H1 (cell line): Measurements from ENCODE around the gene MTFMT. TPM values are rescaled to one million over a fixed set of nuclear protein-coding genes. Genes with fewer than 3 reads are reported as not detected.

Experiments
- CTCF ChIA-PET: fragments of 300-600 bp; sonication (Branson Sonifier 250); formaldehyde crosslinking; loops from one replicate; lab custom pipeline; 2021; ENCODE audit not compliant: partially characterized antibody; lab: Charles Lee
- POLR2A ChIA-PET: fragments of 300-600 bp; sonication (Branson Sonifier 250); formaldehyde crosslinking; loops from one replicate; lab custom pipeline; 2021; ENCODE audit warnings: inconsistent platforms; ENCODE audit not compliant: partially characterized antibody; lab: Charles Lee
- DNase-seq, 2 experiments: peaks; one replicate each; pipeline versions ENCODE4 v3.0.0 to v3.0.0-alpha.2; 2010 to 2022; ENCODE audit warnings: low spot score in 2 of 2, low read depth in 1 of 2, mixed read lengths in 1 of 2
- FAIRE-seq: peaks from 2 replicates; lab custom pipeline; 2011; peaks lifted over from hg19 to GRCh38; lab: Jason Lieb, UNC
- H2AFZ ChIP-seq: 2 replicates; pipeline ENCODE4 v1.8.1; 2012; ENCODE audit warnings: low read length, inconsistent platforms
- H2AK5ac ChIP-seq: 2 replicates; pipeline ENCODE4 v1.6.1; 2013; ENCODE audit warnings: low read depth, low read length
- H2BK120ac ChIP-seq: replicated peaks from 2 replicates; pipeline ENCODE3; 2013; ENCODE audit warnings: low read depth, low read length, inconsistent platforms
- H2BK12ac ChIP-seq: 2 replicates; pipeline ENCODE4 v1.6.1; 2013; ENCODE audit warnings: low read depth, low read length
- H2BK15ac ChIP-seq: 2 replicates; pipeline ENCODE4 v1.6.1; 2013; ENCODE audit warnings: low read length
- H2BK20ac ChIP-seq: 2 replicates; pipeline ENCODE4 v1.6.1; 2013; ENCODE audit warnings: low read length
- H2BK5ac ChIP-seq: 2 replicates; pipeline ENCODE4 v1.6.1; 2013; ENCODE audit warnings: low read depth, low read length
- H3K14ac ChIP-seq: 2 replicates; pipeline ENCODE4 v1.6.1; 2013; ENCODE audit warnings: inconsistent platforms; ENCODE audit not compliant: insufficient read length
- H3K18ac ChIP-seq: 2 replicates; pipeline ENCODE4 v1.6.1; 2013; ENCODE audit warnings: low read length; ENCODE audit errors: extremely low read depth
- H3K23ac ChIP-seq: 2 replicates; pipeline ENCODE4 v1.6.1; 2013; ENCODE audit warnings: inconsistent platforms; ENCODE audit not compliant: insufficient read length
- H3K23me2 ChIP-seq: 2 replicates; pipeline ENCODE4 v1.6.1; 2013; ENCODE audit warnings: low read depth, low read length
- H3K27ac ChIP-seq: 2 replicates; pipeline ENCODE4 v1.6.1; 2011; ENCODE audit warnings: low read depth, low read length, inconsistent platforms
- H3K27me3 ChIP-seq, 4 experiments: replicated peaks in 1 of 4; 1 replicate in 1 of 4; 2 replicates in 3 of 4; pipeline versions ENCODE4 v1.6.1 to v1.8.1; 2011 to 2013; ENCODE audit warnings: low read length in 3 of 4, mild to moderate bottlenecking in 3 of 4, inconsistent platforms in 2 of 4, mixed read lengths in 2 of 4, moderate library complexity in 1 of 4; ENCODE audit not compliant: control insufficient read depth in 3 of 4, insufficient read depth in 3 of 4; ENCODE audit errors: extremely low read depth in 1 of 4
- H3K36me3 ChIP-seq, 4 experiments: 2 replicates each; pipeline versions ENCODE4 v1.6.1 to v1.8.1; 2011 to 2013; ENCODE audit warnings: mild to moderate bottlenecking in 4 of 4, low read length in 3 of 4, moderate library complexity in 2 of 4, control low read depth in 1 of 4, inconsistent platforms in 1 of 4; ENCODE audit not compliant: insufficient read depth in 4 of 4, control insufficient read depth in 2 of 4
- H3K4ac ChIP-seq: replicated peaks from 2 replicates; pipeline ENCODE3; 2013; ENCODE audit warnings: low read length, low read depth, mixed read lengths, inconsistent platforms; ENCODE audit not compliant: insufficient read length
- H3K4me1 ChIP-seq, 4 experiments: replicated peaks in 1 of 4; 1 replicate in 1 of 4; 2 replicates in 3 of 4; pipeline versions ENCODE4 v1.6.1 to v1.8.1; 2011 to 2013; ENCODE audit warnings: low read length in 3 of 4, inconsistent platforms in 2 of 4, mixed read lengths in 1 of 4; ENCODE audit not compliant: insufficient read depth in 4 of 4, control insufficient read depth in 3 of 4
- H3K4me2 ChIP-seq, 2 experiments: 2 replicates each; pipeline versions ENCODE4 v1.6.1 to v1.8.1; 2011 to 2013; ENCODE audit warnings: low read depth in 2 of 2, low read length in 2 of 2, control low read depth in 1 of 2, inconsistent platforms in 1 of 2, mild to moderate bottlenecking in 1 of 2; ENCODE audit not compliant: insufficient read depth in 1 of 2
- H3K4me3 ChIP-seq, 4 experiments: fragments of 200-600, 300-600 bp in 1 of 4; sonication (generic), shearing (Covaris generic), sonication (Bioruptor Twin) in 1 of 4; 2 replicates each; pipeline versions ENCODE4 v1.5.1 to v1.8.1; 2011 to 2016; ENCODE audit warnings: low read length in 4 of 4, low read depth in 3 of 4, control low read depth in 2 of 4, inconsistent platforms in 2 of 4, mild to moderate bottlenecking in 2 of 4, mixed read lengths in 1 of 4, moderate library complexity in 1 of 4; ENCODE audit not compliant: insufficient read depth in 2 of 4; ENCODE audit errors: extremely low read depth in 1 of 4
- H3K56ac ChIP-seq: replicated peaks from 2 replicates; pipeline ENCODE3; 2013; ENCODE audit warnings: low read depth, mild to moderate bottlenecking, mixed read lengths, low read length, inconsistent platforms; ENCODE audit not compliant: insufficient read length
- H3K79me1 ChIP-seq: 2 replicates; pipeline ENCODE4 v1.6.1; 2013; ENCODE audit warnings: low read depth, low read length, control low read depth
- H3K79me2 ChIP-seq, 2 experiments: 2 replicates each; pipeline versions ENCODE4 v1.6.1 to v1.8.1; 2012 to 2013; ENCODE audit warnings: low read length in 2 of 2, mild to moderate bottlenecking in 2 of 2, inconsistent platforms in 1 of 2; ENCODE audit not compliant: insufficient read depth in 2 of 2, control insufficient read depth in 1 of 2
- H3K9ac ChIP-seq, 4 experiments: replicated peaks in 1 of 4; 1 replicate in 1 of 4; 2 replicates in 3 of 4; pipeline versions ENCODE4 v1.6.1 to v1.8.1; 2011 to 2013; ENCODE audit warnings: low read depth in 3 of 4, low read length in 3 of 4, control low read depth in 2 of 4, mild to moderate bottlenecking in 2 of 4, moderate library complexity in 2 of 4, inconsistent platforms in 1 of 4; ENCODE audit errors: extremely low read depth in 1 of 4
- H3K9me3 ChIP-seq, 2 experiments: 2 replicates each; pipeline versions ENCODE4 v1.6.1 to v1.8.1; 2012 to 2013; ENCODE audit warnings: mild to moderate bottlenecking in 2 of 2, moderate library complexity in 2 of 2, control low read depth in 1 of 2, inconsistent platforms in 1 of 2, low read depth in 1 of 2, low read length in 1 of 2, mixed read lengths in 1 of 2; ENCODE audit not compliant: insufficient read depth in 2 of 2
- H4K20me1 ChIP-seq, 2 experiments: replicated peaks in 1 of 2; 2 replicates each; pipeline versions ENCODE3 to v1.8.1; 2011 to 2013; ENCODE audit warnings: inconsistent platforms in 2 of 2, low read length in 2 of 2, mild to moderate bottlenecking in 1 of 2; ENCODE audit not compliant: insufficient read depth in 2 of 2, control insufficient read depth in 1 of 2
- H4K5ac ChIP-seq: 2 replicates; pipeline ENCODE4 v1.6.1; 2013; ENCODE audit warnings: low read length, low read depth, mixed read lengths, inconsistent platforms; ENCODE audit not compliant: insufficient read length
- H4K8ac ChIP-seq: 2 replicates; pipeline ENCODE4 v1.8.0; 2013; ENCODE audit warnings: mild to moderate bottlenecking, moderate library complexity, low read length, inconsistent platforms; ENCODE audit not compliant: insufficient read depth; ENCODE audit errors: extremely low read depth
- H4K91ac ChIP-seq: replicated peaks from 2 replicates; pipeline ENCODE3; 2013; ENCODE audit warnings: low read length, mixed read lengths, inconsistent platforms; ENCODE audit not compliant: insufficient read length
- JUN ChIP-seq: IDR thresholded peaks from 2 replicates; pipeline ENCODE4 v1.6.1; 2011; ENCODE audit warnings: low read depth, mild to moderate bottlenecking, improper control_type of control experiment, low read length
- WGBS, 2 experiments: shearing (Covaris generic) in 1 of 2; methylation state at CpG; one replicate each; pipeline versions ENCODE4 v1.1.6 to v1.1.7; 2013 to 2015; ENCODE audit warnings: low lambda C conversion rate in 2 of 2, mixed read lengths in 2 of 2, inconsistent platforms in 1 of 2, low coverage in 1 of 2, missing lambda C conversion rate in 1 of 2; ENCODE audit not compliant: insufficient replicate concordance in 2 of 2, insufficient coverage in 1 of 2, insufficient read length in 1 of 2; ENCODE audit errors: extremely low coverage in 1 of 2, missing lambda C conversion rate in 1 of 2; 5-methylcytosine and 5-hydroxymethylcytosine counted together
- polyA plus RNA-seq, 7 experiments: library from polyadenylated mRNA; depleted of rRNA in 3 of 7; stranded (reverse) in 5 of 7; unstranded in 2 of 7; fragments of >200 nt in 5 of 7; fragments of 200-250 nt in 2 of 7; gene quantifications; 1 replicate in 5 of 7; 2 replicates in 1 of 7; 4 replicates in 1 of 7; pipeline versions ENCODE4 v1.2.1 to v1.2.3, GENCODE V29; 2011 to 2013; ENCODE audit warnings: missing spikeins in 2 of 7, mixed read lengths in 2 of 7
- total RNA-seq: library from RNA; stranded (reverse); fragmentation: NEBNext Ultra II Directional; extraction: Animal tissue kit (Norgen Biotek cat#: 25700); gene quantifications from 2 replicates; pipeline ENCODE4 v1.2.1, GENCODE V29; 2021

Gene MTFMT
- total and polyA plus RNA-seq, 2 of the 8 experiments (the other 6 are each of a cell fraction or from before 2014, with no cell fraction given): 7.7 to 20.8 TPM

DNA sequence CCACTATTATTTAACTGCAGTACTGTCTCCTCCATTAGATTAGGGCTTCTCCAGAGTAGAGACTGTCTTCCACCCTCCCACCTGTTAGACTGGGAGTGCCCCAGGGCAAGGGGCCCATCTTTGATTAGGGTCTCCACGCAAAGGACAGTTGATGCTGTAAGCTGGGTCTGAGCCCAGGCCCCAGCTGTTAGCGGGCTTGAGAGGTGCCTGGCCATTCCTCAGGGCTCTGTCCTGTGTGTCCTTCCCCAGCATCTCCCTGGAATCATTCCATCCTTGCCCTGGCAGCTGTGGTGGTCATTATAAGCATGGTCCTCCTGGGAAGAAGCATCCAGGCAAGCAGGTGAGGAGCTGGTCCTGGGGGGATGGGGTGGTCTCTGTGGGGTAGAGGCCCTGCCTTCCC is 21.8 kb upstream of the MTFMT start:
- CTCF ChIA-PET: interaction anchor here (1.3 to 33.2 kb wide), 6 partner anchors 8 to 57 kb away, joined by 4 to 1213 read pairs (median 53); partner anchors contain the start of genes KBTBD13, RASL12 and SLC51B
- Histone ChIP-seq H2BK20ac (no peak overlapping the region), H3K14ac (no peak overlapping the region), H3K27me3 (no peaks in the 10 kb centered on the region; a peak in 1 of 7 replicates), H3K4me3 (no peak overlapping the region), H3K23ac (no peak overlapping the region), H3K36me3 (no peaks in the 10 kb centered on the region), H4K91ac (no peak overlapping the region), H3K4me1 (no peaks in the 10 kb centered on the region), H2BK12ac (no peak overlapping the region), H2BK5ac (no peak overlapping the region), H3K18ac (no peak overlapping the region), H2BK15ac (no peak overlapping the region), H3K79me2 (no peaks in the 10 kb centered on the region), H4K5ac (no peak overlapping the region), H4K8ac (no peak overlapping the region), H4K20me1 (no peaks in the 10 kb centered on the region), H3K56ac (no peak overlapping the region), H3K9me3 (no peaks in the 10 kb centered on the region), H3K79me1 (no peaks in the 10 kb centered on the region), H3K23me2 (no peaks in the 10 kb centered on the region), H2AK5ac (no peak overlapping the region), H2AFZ (no peak overlapping the region), H3K27ac (no peak overlapping the region), H2BK120ac (no peak overlapping the region), H3K4me2 (no peak overlapping the region), H3K9ac (no peak overlapping the region), H3K4ac (no peak overlapping the region)
- POLR2A ChIA-PET: interaction anchor here (1.1 kb wide), 1 partner anchor 11 kb away, joined by 5 read pairs; no protein-coding TSS in a partner anchor
- FAIRE-seq (no peak), DNase-seq (no peak)
- WGBS, 2 experiments: 87% methylated on average over 2 of the region's 2 CpGs; no CpG with 5 or more reads in 1 of the 2 experiments
- TF ChIP-seq JUN: no peak
